Activated CD4-positive, alpha-beta T cell treated with anti-CD3 and anti-CD28 coated beads, Interleukin-2, amount 50 U/mL, for 1 hour (primary cell): ENCODE results near the gene NEK6.

Experiments
- DNase-seq: peaks from one replicate; pipeline ENCODE4 v3.0.0-alpha.2; 2020

The NEK6 gene

DNA sequence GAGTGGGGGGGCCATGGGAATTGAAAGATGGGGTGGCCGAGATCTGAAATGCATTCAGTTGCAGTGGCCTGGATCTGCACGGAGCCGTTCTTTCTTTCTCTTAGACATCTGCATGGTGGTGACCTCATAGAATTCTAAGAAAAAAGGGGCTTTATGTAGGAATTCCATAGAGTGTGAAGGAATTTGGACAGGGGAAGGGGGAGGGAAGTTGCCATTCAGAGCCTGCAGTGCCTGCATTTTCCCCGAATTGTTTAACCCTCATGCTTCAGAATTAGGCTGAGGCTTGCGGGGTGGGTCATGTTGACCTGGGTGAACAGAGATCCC lies 4.9 kb downstream of the NEK6 start:
- DNase-seq, result no peak

DNA sequence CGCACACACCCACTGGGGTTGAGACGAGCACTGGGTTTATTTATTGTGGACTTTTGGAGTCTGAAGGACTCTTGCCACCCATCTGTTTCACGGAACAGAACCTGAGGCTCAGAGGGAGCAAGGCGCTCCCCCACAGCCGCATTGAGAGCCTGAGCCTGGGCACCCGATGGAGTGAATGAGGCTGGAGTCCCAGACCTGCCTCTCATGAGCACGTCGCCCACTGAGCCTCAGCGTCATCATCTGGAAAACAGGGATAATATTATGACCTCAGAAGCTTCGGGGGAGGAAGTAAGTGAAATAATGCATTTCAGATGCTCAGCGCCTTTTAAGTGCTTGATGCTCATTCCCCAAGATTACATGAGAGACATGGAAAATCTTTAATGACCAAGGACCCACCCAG lies 5.5 kb downstream of the NEK6 start:
- DNase-seq, result no peak

DNA sequence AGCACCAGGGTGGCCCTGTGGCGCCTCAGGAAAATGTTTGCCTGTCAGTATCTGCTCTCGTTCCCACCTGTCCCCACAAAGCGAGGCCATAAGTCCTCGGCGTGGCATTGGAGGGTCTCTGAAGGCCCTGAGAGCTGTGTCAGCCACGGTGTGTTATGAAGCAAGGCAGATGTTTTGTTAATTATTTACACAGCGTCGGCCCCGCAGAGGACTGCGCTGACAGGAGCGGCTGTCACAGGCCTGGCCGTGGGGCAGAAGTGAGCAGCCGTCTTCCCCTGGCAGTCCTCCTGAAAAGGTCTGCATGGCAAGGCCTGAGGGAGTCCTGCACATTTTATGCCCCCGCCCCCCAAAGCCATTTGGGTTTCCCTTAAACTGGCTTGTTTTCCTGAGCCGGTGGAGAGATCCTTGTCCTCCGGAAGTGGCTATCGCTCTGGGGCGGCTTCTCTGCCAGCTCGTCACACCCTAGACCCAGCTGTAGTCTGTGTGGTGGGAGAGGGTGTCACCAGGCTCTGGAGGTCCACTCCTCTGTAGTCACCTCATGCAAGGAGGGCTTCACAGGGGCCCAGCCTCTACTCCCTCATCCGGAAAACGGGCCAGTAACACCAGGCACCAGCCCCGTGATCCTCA lies 6.2 kb downstream of the NEK6 start:
- no peak for DNase-seq

- DNase-seq, result no peak
Measured at GRCh38 chr9:124264823-124265233, 7.1 kb downstream of the NEK6 start.

DNA sequence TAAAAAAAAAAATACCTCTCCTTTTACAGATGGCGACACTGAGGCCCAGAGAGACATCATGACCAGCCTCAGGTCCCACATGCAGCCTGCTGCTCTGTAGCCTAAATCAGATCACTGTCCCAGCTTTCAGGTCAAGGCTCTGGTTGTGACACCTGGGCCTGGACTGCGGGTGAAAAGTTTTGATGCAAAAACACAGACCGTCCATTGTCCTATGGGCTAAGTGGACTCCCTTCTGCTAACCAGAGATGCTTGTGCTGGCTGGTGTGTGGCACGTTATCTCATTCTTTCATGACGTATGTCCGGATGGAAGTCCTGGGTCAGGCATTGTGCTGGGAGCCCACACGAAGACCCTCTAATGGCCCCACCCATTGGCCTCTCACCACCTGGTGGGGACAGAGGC lies 7.8 kb downstream of the NEK6 start:
- no peak for DNase-seq

DNA sequence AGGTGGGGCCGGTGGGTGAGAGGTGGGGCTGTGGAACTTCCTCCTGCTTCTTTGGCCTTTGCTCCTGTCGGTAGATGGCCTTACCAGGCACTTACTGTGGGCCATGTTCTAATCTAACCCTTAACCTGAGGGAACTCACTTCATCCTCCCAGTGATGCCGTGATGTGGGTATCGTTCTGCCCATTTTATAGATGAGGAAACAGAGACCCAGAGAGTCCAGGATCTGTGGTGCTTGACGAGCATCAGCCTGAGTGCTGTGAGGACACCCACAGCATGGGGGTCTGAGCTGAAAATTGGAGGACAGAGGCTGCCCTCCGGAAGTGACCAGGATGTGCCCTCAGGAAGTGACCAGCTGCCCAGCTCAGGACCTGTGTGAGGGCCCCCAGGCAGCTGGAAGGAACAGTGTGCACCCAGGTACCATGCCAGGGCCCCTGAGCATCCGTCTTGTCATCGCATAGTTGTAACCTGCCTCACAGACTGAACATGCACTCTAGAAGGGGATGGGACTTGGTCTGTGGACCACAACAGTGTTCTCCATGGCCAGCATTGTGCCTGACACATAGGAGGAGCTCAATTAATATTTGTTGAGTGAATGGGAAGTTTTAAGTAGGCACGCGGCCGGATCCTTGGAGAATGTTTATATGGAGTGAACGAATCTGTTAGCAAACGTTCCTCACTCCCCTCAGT lies 8.5 kb downstream of the NEK6 start:
- DNase-seq, result no peak

- no peak for DNase-seq
Measured at GRCh38 chr9:124266826-124267201, 9.1 kb downstream of the NEK6 start.

GRCh38 chr9:124267271-124267807 lies 9.6 kb downstream of the NEK6 start:
- DNase-seq, result no peak

DNA sequence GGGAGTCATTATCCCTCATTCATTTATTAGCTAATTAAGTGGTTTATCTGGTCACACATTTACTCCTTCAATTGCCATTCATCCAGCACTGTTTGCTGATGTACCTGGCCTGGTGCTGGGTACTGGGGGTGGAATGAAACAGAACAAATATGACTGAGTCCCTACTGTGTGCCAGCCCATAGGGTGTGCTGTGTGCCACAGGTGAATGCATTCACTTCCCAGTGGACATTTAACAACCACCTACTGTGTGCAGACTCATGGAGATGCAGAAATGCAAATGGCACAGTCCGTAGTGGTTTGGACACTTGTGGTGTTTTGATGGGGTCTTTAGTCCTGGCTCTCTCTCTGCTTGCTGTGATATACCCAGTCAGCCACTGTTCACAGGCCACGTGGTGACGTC lies 10.5 kb downstream of the NEK6 start:
- no peak for DNase-seq

GRCh38 chr9:124268661-124269060 lies 10.9 kb downstream of the NEK6 start:
- DNase-seq, result no peak

DNA sequence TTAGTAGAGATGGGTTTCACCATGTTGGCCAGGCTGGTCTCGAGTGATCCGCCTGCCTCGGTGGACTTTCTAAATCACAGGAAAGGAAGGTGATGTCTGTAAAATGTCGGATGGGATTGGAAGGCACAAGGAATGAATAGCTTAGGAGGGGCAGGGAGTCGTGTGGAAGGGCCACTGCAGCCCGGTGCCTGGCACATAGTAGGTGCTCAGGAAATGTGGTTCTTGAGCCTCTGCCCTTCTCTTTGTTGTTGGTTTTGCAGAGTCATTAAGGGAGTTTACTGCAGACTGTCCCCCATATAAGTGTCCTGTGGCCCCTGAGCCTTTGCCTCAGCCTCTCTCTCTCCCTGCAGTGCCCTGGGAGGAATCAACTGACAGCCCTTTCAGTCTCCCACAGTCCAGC lies 11.8 kb downstream of the NEK6 start:
- DNase-seq, result no peak

DNA sequence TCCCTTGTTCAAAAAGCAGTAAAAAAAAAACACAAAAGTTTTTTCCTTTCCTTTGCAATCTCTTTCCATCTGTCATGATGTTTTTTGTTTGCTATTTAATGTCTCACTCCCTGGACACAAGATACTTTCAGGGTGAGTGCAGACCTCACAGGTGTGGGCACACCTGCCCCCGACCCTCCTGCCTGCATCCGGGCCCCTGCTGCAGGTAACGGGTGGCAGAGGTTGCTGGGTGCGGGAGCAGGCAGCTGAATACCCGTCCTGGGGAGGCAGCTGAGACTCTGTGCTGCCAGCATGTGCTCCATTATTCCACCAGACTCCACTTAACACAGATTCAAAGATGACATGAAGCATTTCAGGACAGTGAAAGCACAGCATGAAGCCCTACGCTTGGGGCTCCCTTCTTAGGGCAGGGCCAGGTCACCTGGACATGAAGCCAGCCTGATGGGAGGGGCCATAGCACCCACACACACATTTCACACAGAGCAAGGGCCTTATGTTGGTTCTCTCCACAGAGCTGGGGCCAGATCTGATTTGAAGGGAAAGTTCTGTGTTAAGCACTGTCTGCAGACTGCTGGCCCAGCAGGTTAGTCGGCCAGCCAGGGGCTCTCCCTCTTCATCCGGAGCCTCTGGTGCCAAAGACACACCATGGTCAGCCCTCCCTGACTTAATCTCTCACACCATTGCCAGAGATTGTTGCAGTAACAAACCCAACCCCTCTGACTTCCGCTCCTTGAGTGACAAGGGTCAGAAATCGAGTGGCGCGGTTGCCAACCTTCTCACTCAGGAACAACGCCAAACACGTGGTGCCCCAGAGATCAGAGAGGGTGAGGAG lies 13.0 kb downstream of the NEK6 start:
- DNase-seq, result no peak

- DNase-seq, result no peak
Measured at GRCh38 chr9:124271660-124272059, 13.9 kb downstream of the NEK6 start.

GRCh38 chr9:124272118-124272517 lies 14.4 kb downstream of the NEK6 start:
- no peak for DNase-seq

DNA sequence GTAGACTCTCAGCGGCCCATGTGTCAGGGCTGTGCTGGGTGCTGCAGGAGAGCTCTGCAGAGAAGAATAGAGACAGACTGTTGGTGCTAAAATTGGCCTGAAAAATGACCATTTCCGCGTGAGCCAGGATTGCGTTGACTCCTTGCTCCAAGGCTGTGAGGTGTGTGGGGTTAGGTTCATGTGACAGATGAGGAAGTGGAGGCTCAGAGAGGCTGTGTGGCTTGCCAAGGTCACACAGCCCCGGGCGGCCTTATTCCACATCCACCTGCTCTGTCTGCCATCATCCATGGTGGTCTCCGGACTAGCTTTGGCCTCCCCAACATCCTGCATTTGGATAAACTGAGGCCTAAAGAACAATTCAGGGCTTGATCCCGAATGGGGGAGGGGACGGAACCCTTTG lies 15.2 kb downstream of the NEK6 start:
- DNase-seq, result no peak

DNA sequence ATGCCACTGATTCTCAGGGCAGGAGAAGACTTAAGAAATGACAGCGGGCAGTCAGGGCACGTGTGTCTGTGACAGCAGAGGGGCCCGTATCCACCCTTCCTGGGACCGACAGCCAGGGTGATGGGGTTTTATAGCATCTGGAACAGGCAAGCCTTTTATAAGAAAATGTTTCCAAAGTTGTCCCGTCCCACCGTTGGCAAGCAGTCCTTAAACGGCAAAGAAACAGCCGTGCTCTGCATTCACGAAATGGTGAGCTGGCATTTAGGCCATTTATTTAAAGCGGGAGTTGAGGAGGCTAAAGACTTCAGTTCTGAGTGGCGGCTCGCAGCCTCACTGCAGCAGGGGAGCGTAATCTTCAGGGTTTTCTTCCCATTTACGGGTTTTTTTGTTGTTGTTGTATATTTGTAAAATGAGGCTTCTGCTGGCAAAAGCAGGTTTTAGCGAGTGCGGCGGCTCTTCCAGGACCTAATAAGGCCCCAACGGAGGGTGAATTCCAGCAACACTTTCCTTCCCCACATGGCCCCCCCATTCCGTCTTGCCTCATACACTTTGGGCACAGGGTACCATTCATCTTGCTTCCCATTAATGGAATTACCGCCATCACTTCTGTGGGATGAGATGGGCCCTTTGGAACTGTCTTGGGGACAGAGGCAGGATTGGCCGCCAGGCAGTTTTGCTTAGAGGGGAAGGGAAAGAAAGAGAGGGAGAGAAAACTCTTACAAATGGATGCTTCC lies 15.8 kb downstream of the NEK6 start:
- no peak for DNase-seq

DNA sequence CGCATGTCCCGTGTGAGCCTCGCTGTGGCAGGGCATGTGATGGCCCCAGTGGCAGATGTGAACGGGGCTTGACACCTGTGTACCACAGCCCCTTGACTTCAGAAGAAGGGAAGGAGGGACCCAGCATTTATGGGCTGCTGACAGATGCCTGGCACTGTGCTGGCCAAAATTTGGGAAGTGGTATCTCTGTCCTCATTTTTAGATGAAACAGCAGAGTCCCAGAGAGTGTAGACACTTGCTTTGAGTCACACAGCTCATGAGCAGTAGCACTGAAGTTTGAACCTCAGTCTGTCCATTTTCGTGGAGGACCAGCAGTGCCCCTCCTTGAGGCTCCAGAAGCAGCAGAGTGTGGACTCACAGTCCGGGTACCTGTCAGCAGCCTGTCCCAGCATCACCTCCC lies 16.5 kb downstream of the NEK6 start:
- no peak for DNase-seq

- DNase-seq, result no peak
Measured at GRCh38 chr9:124274738-124275137, 17.0 kb downstream of the NEK6 start.

DNA sequence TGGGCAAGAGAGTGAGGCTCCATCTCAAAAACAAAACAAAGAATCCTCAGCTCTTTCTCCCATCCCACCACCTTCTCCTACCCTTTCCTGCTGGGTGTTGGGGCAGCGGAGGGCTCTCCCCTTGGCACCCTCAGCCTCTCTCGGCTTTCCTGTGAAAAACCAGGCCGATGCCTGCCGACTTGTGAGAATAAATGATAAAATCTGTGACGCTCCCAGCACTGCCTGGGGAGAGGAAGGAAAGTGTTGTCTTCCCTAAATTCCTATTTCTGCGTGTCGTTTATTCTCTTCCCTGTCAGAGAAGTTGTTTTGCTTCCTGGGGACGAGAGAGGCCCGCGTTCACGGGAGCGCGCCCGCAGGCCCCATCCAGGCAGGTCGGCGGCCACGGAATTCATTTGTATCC lies 19.7 kb downstream of the NEK6 start:
- no peak for DNase-seq

DNA sequence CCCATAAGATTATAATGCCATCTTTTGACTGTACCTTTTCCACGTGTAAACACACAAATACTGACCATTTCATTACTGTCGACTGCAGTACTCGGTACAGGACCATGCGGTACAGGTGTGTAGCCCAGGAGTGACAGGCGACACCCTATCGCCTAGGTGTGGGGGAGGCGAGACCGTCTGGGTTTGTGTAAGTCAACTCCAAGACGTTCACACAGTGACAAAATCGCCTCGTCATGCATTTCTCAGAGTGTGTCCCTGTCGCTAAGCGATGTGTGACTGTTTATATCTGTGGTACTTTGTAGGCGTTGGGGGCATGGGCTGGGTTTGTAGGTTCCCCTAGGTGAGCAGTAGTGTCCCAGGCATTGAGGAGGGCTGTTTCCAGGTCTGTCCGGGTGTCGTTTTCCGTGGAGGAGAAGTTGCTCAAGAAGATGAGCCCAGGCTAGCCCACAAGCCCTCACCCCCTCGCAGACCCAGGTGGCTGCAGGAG lies 20.3 kb downstream of the NEK6 start:
- no peak for DNase-seq

DNA sequence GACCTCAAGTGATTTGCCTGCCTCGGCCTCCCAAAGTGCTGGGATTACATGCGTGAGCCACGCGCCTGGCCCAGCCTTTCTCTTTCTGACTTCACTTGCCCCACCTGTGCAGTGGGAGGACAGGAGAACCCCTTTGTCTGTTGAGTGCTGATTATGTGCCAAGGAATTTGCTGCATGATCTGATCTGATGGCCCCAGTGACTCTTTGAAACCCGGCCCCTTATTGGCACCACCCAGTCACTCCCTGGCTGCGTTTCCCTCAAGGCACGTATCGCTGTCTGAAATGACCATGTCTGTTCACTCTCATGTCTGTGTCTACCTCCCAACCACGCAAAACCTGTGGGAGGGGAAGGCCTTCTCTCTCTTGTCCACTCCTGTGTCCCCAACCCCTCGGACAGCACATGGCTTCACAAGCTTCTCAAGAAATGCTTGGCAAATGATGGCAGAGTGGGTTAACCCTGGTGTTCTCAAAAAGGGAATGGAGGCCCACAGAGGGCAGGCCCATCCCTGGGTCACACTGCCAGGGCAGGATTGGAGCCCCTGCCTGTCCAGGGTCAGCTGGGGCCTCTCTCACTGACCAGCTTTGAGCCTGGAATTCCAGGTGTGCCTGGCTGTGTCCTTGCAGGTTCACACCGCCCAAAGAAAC lies 21.9 kb downstream of the NEK6 start:
- no peak for DNase-seq

GRCh38 chr9:124280176-124280691 lies 22.5 kb downstream of the NEK6 start:
- no peak for DNase-seq
